Stomach smooth muscle (tissue), 2 donors: ENCODE measurements around the gene FLII.
"Not testable (repeated sequence)": the region's sequence is repeated elsewhere in the genome, so short reads cannot be mapped to it uniquely, and the experiment has no call there.

Experiments
- H3K27ac ChIP-seq: one replicate; pipeline ENCODE4 v1.7.0; 2013; ENCODE audit warnings: mild to moderate bottlenecking, low read length, inconsistent platforms
- H3K27me3 ChIP-seq, 2 donors: one replicate each; pipeline ENCODE4 v1.7.0; 2013; ENCODE audit warnings: low read length in 2 of 2; ENCODE audit not compliant: insufficient read depth in 2 of 2, control insufficient read depth in 1 of 2
- H3K36me3 ChIP-seq, 2 donors: one replicate each; pipeline ENCODE4 v1.7.0; 2013; ENCODE audit warnings: low read length in 2 of 2; ENCODE audit not compliant: control insufficient read depth in 2 of 2, insufficient read depth in 2 of 2
- H3K4me1 ChIP-seq: one replicate; pipeline ENCODE4 v1.7.0; 2013; ENCODE audit warnings: low read length; ENCODE audit not compliant: control insufficient read depth, insufficient read depth
- H3K4me3 ChIP-seq, 2 donors: one replicate each; pipeline ENCODE4 v1.7.0; 2013; ENCODE audit warnings: low read length in 2 of 2
- H3K9ac ChIP-seq, 2 donors: one replicate each; pipeline ENCODE4 v1.7.0; 2013; ENCODE audit warnings: low read length in 2 of 2, mild to moderate bottlenecking in 1 of 2
- H3K9me3 ChIP-seq, 2 donors: one replicate each; pipeline ENCODE4 v1.7.0; 2013; ENCODE audit warnings: low read length in 2 of 2; ENCODE audit not compliant: control insufficient read depth in 2 of 2
- donor health status: healthy.
- donor health status: Pancreatic carcinoma.

FLII gene

GRCh38 chr17:18217412-18218015, 41.0 kb downstream of the FLII start:
- Histone ChIP-seq H3K9ac (no peak overlapping the region), H3K36me3 (no peaks in the 10 kb centered on the region)

DNA sequence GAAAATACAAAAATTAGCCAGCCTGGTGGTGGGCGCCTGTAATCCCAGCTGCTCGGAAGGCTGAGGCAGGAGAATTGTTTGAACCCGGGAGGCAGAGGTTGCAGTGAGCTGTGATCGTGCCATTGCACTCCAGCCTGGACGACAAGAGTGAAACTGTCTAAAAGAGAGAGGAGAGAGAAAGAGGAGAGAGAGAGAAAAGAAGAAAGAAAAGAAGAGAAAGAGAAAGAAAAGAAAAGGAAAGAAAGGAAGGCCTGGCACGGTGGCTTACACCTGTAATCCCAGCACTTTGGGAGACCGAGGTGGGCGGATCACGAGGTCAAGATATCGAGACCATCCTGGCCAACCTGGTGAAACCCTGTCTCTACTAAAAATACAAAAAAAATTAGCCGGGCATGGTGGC, 41.6 kb downstream of the FLII start:
- H3K9me3 ChIP-seq, H3K4me1 ChIP-seq, H3K36me3 ChIP-seq, H3K27me3 ChIP-seq, H3K9ac ChIP-seq, H3K4me3 ChIP-seq, H3K27ac ChIP-seq: not testable (repeated sequence)

More at GRCh38 chr17:18217412-18218015, 41.0 kb downstream of the FLII start:
- Histone ChIP-seq H3K4me1 (peaks cover 5% of the 10 kb centered on the region), H3K4me3 (no peak overlapping the region), H3K9me3 (no peaks in the 10 kb centered on the region), H3K27ac (no peak overlapping the region), H3K27me3 (no peaks in the 10 kb centered on the region)

DNA sequence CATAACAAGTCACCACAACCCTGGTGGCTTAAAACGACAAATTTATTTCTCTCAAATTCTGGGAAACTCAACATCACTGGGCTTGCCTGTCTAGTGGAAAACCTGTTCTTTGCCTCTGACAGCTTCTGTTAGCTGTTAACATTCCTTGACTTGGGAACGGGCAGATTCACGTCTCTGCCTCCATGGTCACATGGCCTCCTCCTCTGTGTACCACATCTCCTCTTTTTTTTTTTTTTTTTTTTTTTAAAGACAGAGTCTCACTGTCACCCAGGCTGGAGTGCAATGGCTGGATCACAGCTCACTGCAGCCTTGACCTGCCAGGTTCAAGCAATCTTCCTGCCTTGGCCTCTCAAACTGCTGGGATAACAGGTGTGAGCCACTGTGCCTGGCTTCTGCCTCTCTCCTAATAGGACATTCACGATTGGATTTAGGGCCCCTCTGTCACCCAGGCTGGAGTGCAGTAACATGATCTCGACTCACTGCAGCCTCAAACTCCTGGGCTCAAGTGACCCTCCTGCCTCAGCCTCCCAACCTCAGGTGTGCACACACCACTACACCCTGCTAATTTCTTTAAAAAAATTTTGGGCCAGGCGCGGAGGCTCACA, 44.8 kb downstream of the FLII start:
- Histone ChIP-seq H3K27me3 (no peaks in the 10 kb centered on the region), H3K27ac (no peak overlapping the region), H3K9me3 (no peaks in the 10 kb centered on the region), H3K36me3 (peaks cover 16 to 20% of the 10 kb centered on the region in 2 donors), H3K4me1 (no peaks in the 10 kb centered on the region), H3K4me3 (no peak overlapping the region), H3K9ac (no peak overlapping the region)

DNA sequence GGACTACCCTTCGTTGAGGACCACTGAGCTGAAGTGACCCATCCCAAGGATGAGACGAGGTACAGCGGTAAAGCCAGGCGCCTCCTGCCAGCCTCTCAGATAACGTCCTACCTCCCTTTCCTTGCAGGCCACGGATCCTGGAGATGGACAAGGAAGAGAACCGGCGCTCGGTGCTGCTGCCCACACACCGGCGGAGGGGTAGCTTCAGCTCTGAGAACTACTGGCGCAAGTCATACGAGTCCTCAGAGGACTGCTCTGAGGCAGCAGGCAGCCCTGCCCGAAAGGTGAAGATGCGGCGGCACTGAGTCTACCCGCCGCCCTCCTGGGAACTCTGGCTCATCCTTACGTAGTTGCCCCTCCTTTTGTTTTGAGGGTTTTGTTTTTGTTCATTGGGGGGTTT, 50.4 kb downstream of the FLII start:
- H3K9me3 ChIP-seq = no peaks in the 10 kb centered on the region
- peaks cover 52 to 54% of the 10 kb centered on the region in 2 donors for H3K36me3 ChIP-seq
- no peak overlapping the region for H3K4me3 ChIP-seq
- no peak overlapping the region for H3K27ac ChIP-seq
- H3K4me1 ChIP-seq = peaks cover 7% of the 10 kb centered on the region
- H3K27me3 ChIP-seq = no peaks in the 10 kb centered on the region
- no peak overlapping the region for H3K9ac ChIP-seq

- no peaks in the 10 kb centered on the region for H3K27me3 ChIP-seq
- no peak overlapping the region for H3K27ac ChIP-seq
- peaks cover 7% of the 10 kb centered on the region for H3K4me1 ChIP-seq
- no peak overlapping the region for H3K9ac ChIP-seq
- no peaks in the 10 kb centered on the region for H3K9me3 ChIP-seq
- no peak overlapping the region for H3K4me3 ChIP-seq
- peaks cover 54 to 56% of the 10 kb centered on the region in 2 donors for H3K36me3 ChIP-seq
Observed at GRCh38 chr17:18206962-18207361, 51.6 kb downstream of the FLII start.

DNA sequence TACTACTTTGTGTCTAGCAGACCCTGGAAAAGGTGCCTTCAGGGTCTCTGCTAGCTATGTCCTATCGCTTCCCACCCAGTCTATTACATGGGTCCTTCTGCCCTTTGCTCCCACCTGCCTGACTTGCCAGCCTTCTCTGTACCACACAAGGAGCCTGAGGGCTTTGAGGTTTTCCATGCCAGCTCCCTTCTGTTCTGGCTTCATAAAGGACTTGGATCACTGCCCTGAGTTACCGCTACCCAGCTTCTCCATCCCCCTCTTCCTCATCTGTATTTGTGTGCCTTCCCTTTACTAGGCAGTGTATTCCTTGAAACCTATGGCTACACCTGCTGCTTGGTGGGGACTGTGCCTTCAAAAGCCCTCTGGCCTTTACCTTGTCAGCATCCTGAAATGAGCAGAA, 52.7 kb downstream of the FLII start:
- H3K27me3 ChIP-seq = no peaks in the 10 kb centered on the region
- H3K9me3 ChIP-seq = no peaks in the 10 kb centered on the region
- peak overlapping the region; percentile 11 for H3K27ac ChIP-seq
- no peak overlapping the region for H3K9ac ChIP-seq
- peaks cover 7% of the 10 kb centered on the region for H3K4me1 ChIP-seq
- H3K36me3 ChIP-seq = peaks cover 55 to 58% of the 10 kb centered on the region in 2 donors
- no peak overlapping the region for H3K4me3 ChIP-seq

DNA sequence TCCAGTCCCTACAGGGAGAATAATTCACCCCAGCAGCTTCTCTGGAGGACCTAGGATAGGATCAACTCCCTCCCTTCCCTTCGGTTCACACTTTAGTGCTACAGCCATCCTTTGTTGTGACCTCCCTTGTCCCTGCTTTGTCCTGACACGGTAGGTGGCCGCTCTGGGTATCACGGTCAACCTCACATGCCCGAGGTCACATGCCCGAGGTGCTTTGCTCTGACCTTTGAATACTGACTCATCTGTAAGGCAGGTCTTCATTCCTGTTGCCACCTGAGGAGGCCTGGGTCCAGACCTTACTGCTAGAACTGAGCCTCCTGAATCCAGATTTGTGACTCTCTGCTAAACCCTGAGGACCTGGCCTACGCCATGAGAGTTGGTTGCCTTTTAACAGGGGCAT, 55.2 kb downstream of the FLII start:
- Histone ChIP-seq H3K27me3 (no peaks in the 10 kb centered on the region), H3K36me3 (peaks cover 43 to 57% of the 10 kb centered on the region in 2 donors), H3K4me1 (peaks cover 24% of the 10 kb centered on the region), H3K4me3 (no peak overlapping the region), H3K9me3 (no peaks in the 10 kb centered on the region), H3K27ac (no peak overlapping the region), H3K9ac (no peak overlapping the region)

DNA sequence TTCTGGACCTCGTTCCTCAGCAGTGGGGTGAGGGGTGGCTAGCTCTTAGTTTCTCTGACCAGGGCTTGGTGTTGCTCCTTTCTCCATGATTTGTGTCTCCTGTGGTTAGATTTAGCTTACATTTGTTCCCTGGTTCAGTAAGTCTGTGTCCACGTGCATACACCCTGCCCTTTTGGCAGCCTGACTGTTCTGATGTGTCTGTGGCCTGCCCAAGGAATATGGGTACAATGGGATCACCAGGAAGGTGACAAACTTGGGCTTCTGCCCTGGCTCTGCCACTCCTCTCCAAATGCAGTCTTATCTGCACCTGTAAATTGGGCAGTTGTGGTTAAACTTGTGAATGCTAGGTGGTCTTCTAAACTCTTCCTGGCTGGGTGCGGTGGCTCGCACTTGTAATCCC, 57.4 kb downstream of the FLII start:
- H3K9ac ChIP-seq = no peak overlapping the region
- no peaks in the 10 kb centered on the region for H3K9me3 ChIP-seq
- peaks cover 46 to 58% of the 10 kb centered on the region in 2 donors for H3K36me3 ChIP-seq
- no peak overlapping the region for H3K27ac ChIP-seq
- no peak overlapping the region for H3K4me3 ChIP-seq
- H3K27me3 ChIP-seq = no peaks in the 10 kb centered on the region
- H3K4me1 ChIP-seq = peaks cover 37% of the 10 kb centered on the region

GRCh38 chr17:18198530-18198929, 60.0 kb downstream of the FLII start:
- Histone ChIP-seq H3K27ac (no peak overlapping the region), H3K4me1 (peaks cover 36% of the 10 kb centered on the region), H3K9me3 (no peaks in the 10 kb centered on the region), H3K36me3 (peaks cover 52 to 56% of the 10 kb centered on the region in 2 donors), H3K4me3 (peak overlapping the region in 1 of 2 donors; percentile 15), H3K9ac (no peak overlapping the region), H3K27me3 (no peaks in the 10 kb centered on the region)

DNA sequence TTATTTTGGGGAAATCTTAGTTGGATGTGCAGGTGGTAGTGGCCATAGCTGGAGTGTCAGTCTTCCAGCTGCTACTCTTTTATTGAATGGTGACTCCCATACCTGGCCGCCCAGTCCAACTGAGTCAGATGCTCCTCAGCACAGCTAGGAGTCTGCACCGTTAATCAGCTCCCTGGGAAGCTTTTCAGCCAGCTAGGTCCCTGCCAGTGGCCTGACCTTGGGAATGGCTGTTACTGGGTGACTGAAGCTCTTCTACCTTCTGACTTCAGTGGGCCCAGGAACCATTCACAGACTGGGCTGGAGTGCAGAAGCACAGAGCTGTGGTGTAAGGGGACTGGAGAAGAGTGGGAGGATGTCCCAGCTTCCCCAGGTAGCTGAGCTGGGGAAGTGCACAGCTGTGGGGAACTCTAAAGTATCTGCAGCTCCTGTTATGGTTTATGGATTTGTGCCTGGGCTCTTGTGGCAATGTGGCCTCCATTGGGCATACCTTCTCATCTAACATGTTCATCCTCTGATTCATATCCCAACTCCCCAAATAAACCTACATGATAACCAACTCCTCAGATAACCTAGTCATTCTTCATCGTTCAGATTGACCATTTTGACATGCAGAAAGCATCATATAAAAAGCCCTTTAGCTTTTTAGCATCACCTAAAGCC, 60.9 kb downstream of the FLII start:
- H3K9ac ChIP-seq = no peak overlapping the region
- H3K36me3 ChIP-seq = peaks cover 50 to 52% of the 10 kb centered on the region in 2 donors

DNA sequence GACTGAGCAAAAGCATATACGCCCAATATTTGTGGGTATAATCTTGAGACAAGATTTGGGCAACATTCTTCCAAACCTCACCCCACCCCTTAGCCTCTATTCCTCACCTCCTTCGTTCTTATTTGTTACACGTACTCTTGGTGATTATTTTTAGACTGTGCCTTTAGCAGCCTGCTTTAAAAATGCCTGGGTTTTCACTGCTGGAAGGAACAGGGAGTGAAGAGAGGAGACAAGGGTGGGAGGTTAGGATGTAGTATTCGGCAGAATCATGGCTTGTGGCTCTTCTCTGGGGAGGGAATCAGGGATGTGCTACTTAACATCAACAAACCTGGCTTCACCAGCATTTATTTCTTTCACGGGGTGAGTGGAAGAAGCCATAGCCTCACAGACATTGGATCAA, 63.3 kb downstream of the FLII start:
- Histone ChIP-seq H3K27ac (no peak overlapping the region), H3K4me3 (no peak overlapping the region), H3K9ac (no peak overlapping the region), H3K27me3 (no peaks in the 10 kb centered on the region), H3K9me3 (no peaks in the 10 kb centered on the region), H3K4me1 (peaks cover 50% of the 10 kb centered on the region), H3K36me3 (peaks cover 41 to 43% of the 10 kb centered on the region in 2 donors)

More for the DNA sequence above, 60.9 kb downstream of the FLII start:
- no peak overlapping the region for H3K27ac ChIP-seq
- H3K9me3 ChIP-seq = no peaks in the 10 kb centered on the region
- H3K27me3 ChIP-seq = no peaks in the 10 kb centered on the region
- H3K4me3 ChIP-seq = no peak overlapping the region
- H3K4me1 ChIP-seq = peaks cover 37% of the 10 kb centered on the region
